Keratinocyte (primary cell): Measurements from ENCODE around the gene MRGPRX4. TPM values are rescaled to one million over a fixed set of nuclear protein-coding genes. Genes with fewer than 3 reads are reported as not detected.

ENCODE experiments used
- DNase-seq: peaks from one replicate; pipeline ENCODE4 v3.0.0-alpha.2; 2011; ENCODE audit warnings: low read depth, missing footprints, low spot score
- FAIRE-seq: peaks from 2 replicates; lab custom pipeline; 2011; peaks lifted over from hg19 to GRCh38; lab: Jason Lieb, UNC
- H2AFZ ChIP-seq: 2 replicates; pipeline ENCODE4 v1.6.0; 2012; ENCODE audit warnings: low read length, control low read depth, inconsistent platforms; ENCODE audit not compliant: control insufficient read depth
- H3K27ac ChIP-seq: 2 replicates; pipeline ENCODE4 v1.5.1; 2011; ENCODE audit warnings: low read length; ENCODE audit not compliant: control insufficient read depth, insufficient read depth
- H3K27me3 ChIP-seq: 3 replicates; pipeline ENCODE4 v1.6.0; 2011; ENCODE audit warnings: low read length; ENCODE audit not compliant: control insufficient read depth, insufficient read depth; ENCODE audit errors: extremely low read depth
- H3K36me3 ChIP-seq, 2 experiments: 2 replicates in 1 of 2; 3 replicates in 1 of 2; pipeline ENCODE4 v1.5.1; 2011; ENCODE audit warnings: low read length in 2 of 2, mild to moderate bottlenecking in 1 of 2; ENCODE audit not compliant: control insufficient read depth in 2 of 2, insufficient read depth in 2 of 2; ENCODE audit errors: extremely low read depth in 1 of 2
- H3K4me1 ChIP-seq: 3 replicates; pipeline ENCODE4 v1.5.1; 2011; ENCODE audit warnings: low read length; ENCODE audit not compliant: control insufficient read depth, insufficient read depth; ENCODE audit errors: extremely low read depth
- H3K4me2 ChIP-seq: 3 replicates; pipeline ENCODE4 v1.6.0; 2011; ENCODE audit warnings: low read depth, low read length; ENCODE audit not compliant: control insufficient read depth, insufficient read depth; ENCODE audit errors: extremely low read depth
- H3K4me3 ChIP-seq, 3 experiments: fragments of 200-600 bp in 1 of 3; sonication (generic) in 1 of 3; 2 replicates in 2 of 3; 3 replicates in 1 of 3; pipeline ENCODE4 v1.5.1; 2011 to 2016; ENCODE audit warnings: low read length in 3 of 3, mild to moderate bottlenecking in 3 of 3, control low read depth in 2 of 3, inconsistent platforms in 1 of 3, low read depth in 1 of 3, mixed read lengths in 1 of 3, mixed run types in 1 of 3, moderate library complexity in 1 of 3; ENCODE audit not compliant: control insufficient read depth in 2 of 3, insufficient read depth in 2 of 3; ENCODE audit errors: extremely low read depth in 1 of 3
- H3K79me2 ChIP-seq: 2 replicates; pipeline ENCODE4 v1.6.0; 2012; ENCODE audit warnings: low read length; ENCODE audit not compliant: control insufficient read depth, insufficient read depth
- H3K9ac ChIP-seq: 3 replicates; pipeline ENCODE4 v1.6.0; 2011; ENCODE audit warnings: low read length; ENCODE audit not compliant: control insufficient read depth, insufficient read depth; ENCODE audit errors: extremely low read depth
- H3K9me1 ChIP-seq: 3 replicates; pipeline ENCODE4 v1.6.0; 2011; ENCODE audit warnings: low read length; ENCODE audit not compliant: control insufficient read depth, insufficient read depth; ENCODE audit errors: extremely low read depth
- H3K9me3 ChIP-seq: 2 replicates; pipeline ENCODE4 v1.5.1; 2012; ENCODE audit warnings: low read depth, low read length; ENCODE audit not compliant: control insufficient read depth
- H4K20me1 ChIP-seq: 3 replicates; pipeline ENCODE4 v1.6.0; 2011; ENCODE audit warnings: low read length; ENCODE audit not compliant: control insufficient read depth, insufficient read depth; ENCODE audit errors: extremely low read depth
- CTCF ChIP-seq, 3 experiments: IDR thresholded peaks in 1 of 3; conservative IDR thresholded peaks in 1 of 3; optimal IDR thresholded peaks in 1 of 3; 2 replicates in 2 of 3; 3 replicates in 1 of 3; pipeline versions ENCODE3 to v1.5.1; 2011; ENCODE audit warnings: low read length in 3 of 3, mild to moderate bottlenecking in 3 of 3, moderate library complexity in 2 of 3, control low read depth in 1 of 3, inconsistent platforms in 1 of 3; ENCODE audit not compliant: insufficient read depth in 2 of 3; ENCODE audit errors: extremely low read depth in 1 of 3
- EZH2 ChIP-seq: IDR thresholded peaks from one replicate; pipeline ENCODE4 v1.6.1; 2012; ENCODE audit warnings: inconsistent platforms, mild to moderate bottlenecking, low read length, moderate library complexity
- dilution Hi-C: fragments of 300-500 bp; cut with MboI; formaldehyde crosslinking; loops from one replicate; pipeline ENCODE4 v1.7.0; 2020; ENCODE audit warnings: low sequenced_read_pairs; ENCODE audit not compliant: extremely low pct_ligation_motif_present
- polyA plus RNA-seq, 5 experiments: library from polyadenylated mRNA; depleted of rRNA in 3 of 5; stranded (reverse) in 3 of 5; stranded (forward) in 1 of 5; unstranded in 1 of 5; fragments of >200 nt; gene quantifications; 1 replicate in 1 of 5; 2 replicates in 3 of 5; 3 replicates in 1 of 5; pipeline versions ENCODE4 v1.2.1 to v1.2.3, GENCODE V29; 2011 to 2012; ENCODE audit warnings: missing spikeins in 2 of 5, low read depth in 1 of 5, low replicate concordance in 1 of 5

MRGPRX4 gene
- polyA plus RNA-seq, 1 donor (not counting 4 experiments of a cell fraction or from before 2014, with no cell fraction given) = 0.05 TPM

DNA sequence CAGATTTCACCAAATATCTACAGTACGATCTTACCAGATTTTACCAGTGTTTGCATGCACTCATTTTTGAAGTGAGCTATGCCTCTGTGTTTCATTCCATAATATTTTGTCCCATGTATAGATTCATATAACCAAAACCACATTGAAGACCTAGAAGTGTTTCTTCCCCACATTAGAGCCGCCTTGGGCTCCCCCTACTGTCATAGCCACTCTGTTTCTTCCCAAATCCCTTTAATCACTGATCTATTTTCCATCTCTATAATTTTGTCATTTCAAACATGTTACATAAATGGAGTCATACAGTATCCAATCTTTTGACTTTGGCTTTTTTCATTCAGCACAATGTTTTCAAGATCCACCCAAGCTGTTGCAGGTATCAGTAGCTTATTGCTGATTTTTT is 27.6 kb upstream of the MRGPRX4 start:
- Histone ChIP-seq H3K9ac (no peak overlapping the region), H3K27ac (peak overlapping the region; percentile 74), H3K4me2 (no peak overlapping the region), H3K9me1 (no peaks in the 10 kb centered on the region), H3K79me2 (no peaks in the 10 kb centered on the region), H3K36me3 (no peaks in the 10 kb centered on the region), H3K27me3 (no peaks in the 10 kb centered on the region), H4K20me1 (no peaks in the 10 kb centered on the region), H3K4me1 (peaks cover 8% of the 10 kb centered on the region), H3K9me3 (no peaks in the 10 kb centered on the region), H3K4me3 (no peak overlapping the region), H2AFZ (no peak overlapping the region)
- FAIRE-seq (no peak), DNase-seq (no peak)
- TF ChIP-seq CTCF (optimal IDR thresholded peaks at IDR 0.05 in 1 of 3, IDR thresholded peaks at IDR 0.05 in 1 of 3, conservative IDR thresholded peaks at IDR 0.05 in 1 of 3; ENCODE audit: extremely low read depth in 1 of 3, insufficient read depth in 2 of 3, low read length in 3 of 3) (no peak), EZH2 (no peak)
- dilution Hi-C loops = no loop called here

DNA sequence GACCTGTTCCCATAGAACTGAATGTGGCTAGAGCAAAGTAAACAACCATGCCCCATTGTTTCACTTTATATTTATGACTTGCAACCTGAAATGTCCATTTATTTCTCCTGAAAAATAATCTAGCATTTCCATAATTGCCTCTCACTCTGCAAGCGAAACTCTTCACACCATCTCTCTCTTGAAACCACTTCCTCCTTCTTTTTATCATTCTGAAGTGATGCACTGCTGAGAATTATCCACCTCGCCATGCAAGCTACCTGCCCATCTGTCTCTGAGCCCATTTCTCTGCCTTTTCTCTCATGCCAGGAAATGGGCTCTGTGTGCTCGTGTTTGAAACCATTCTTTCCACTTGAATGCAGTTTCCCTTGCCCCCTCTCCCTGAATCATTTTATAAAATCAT is 26.8 kb upstream of the MRGPRX4 start:
- H4K20me1 ChIP-seq = no peaks in the 10 kb centered on the region
- no peak for DNase-seq
- H3K9me3 ChIP-seq = no peaks in the 10 kb centered on the region
- dilution Hi-C loops = no loop called here
- TF ChIP-seq EZH2 = no peak
- no peak for TF ChIP-seq CTCF (optimal IDR thresholded peaks at IDR 0.05 in 1 of 3, IDR thresholded peaks at IDR 0.05 in 1 of 3, conservative IDR thresholded peaks at IDR 0.05 in 1 of 3; ENCODE audit: extremely low read depth in 1 of 3, insufficient read depth in 2 of 3, low read length in 3 of 3)
- no peaks in the 10 kb centered on the region for H3K9me1 ChIP-seq
- no peak overlapping the region for H2AFZ ChIP-seq
- H3K4me1 ChIP-seq = peaks cover 8% of the 10 kb centered on the region
- H3K27ac ChIP-seq = no peak overlapping the region
- no peaks in the 10 kb centered on the region for H3K36me3 ChIP-seq
- H3K27me3 ChIP-seq = no peaks in the 10 kb centered on the region
- H3K9ac ChIP-seq = no peak overlapping the region
- FAIRE-seq = no peak
- no peak overlapping the region for H3K4me2 ChIP-seq
- no peak overlapping the region for H3K4me3 ChIP-seq
- no peaks in the 10 kb centered on the region for H3K79me2 ChIP-seq
